GM12878 (cell line): ENCODE data around the gene CABLES1. TPM values are rescaled to one million over a fixed set of nuclear protein-coding genes. Genes with fewer than 3 reads are reported as not detected.

Experiments used
- ATAC-seq: fragments of 200-7000 bp; cut with Tn5 transposase; 3 replicates; pipeline ENCODE4 v1.9.1; 2020; ENCODE audit warnings: mild to moderate bottlenecking, moderate library complexity
- BruUV-seq: library from RNA; stranded (reverse); fragments of 400-500 nt; replicated peaks from 2 replicates; lab custom pipeline; 2021; lab: Mats Ljungman, UMichigan
- CTCF ChIA-PET: fragments of 300-600 bp; sonication (Branson Sonifier 250); formaldehyde crosslinking; extraction: SDS; loops from one replicate; lab custom pipeline; 2021; ENCODE audit warnings: inconsistent platforms; lab: Yijun Ruan, JAX
- POLR2A ChIA-PET: fragments of 350-600 bp; formaldehyde crosslinking; extraction: SDS; loops from one replicate; lab custom pipeline; 2021; ENCODE audit warnings: inconsistent platforms; lab: Charles Lee
- RAD21 ChIA-PET: fragments of 300-600 bp; sonication (Branson Sonifier 250); formaldehyde crosslinking; loops from one replicate; lab custom pipeline; 2023; ENCODE audit warnings: antibody characterized with exemption; ENCODE audit not compliant: unreplicated experiment; lab: Charles Lee
- SMC1A ChIA-PET: fragments of 300-600 bp; sonication (Branson Sonifier 250); formaldehyde crosslinking; loops from one replicate; lab custom pipeline; 2023; ENCODE audit not compliant: unreplicated experiment, uncharacterized antibody; lab: Charles Lee
- DNase-seq: peaks from one replicate; pipeline ENCODE4 v3.0.0-alpha.2; 2011; ENCODE audit warnings: low read depth, low spot score
- FAIRE-seq: peaks from 3 replicates; lab custom pipeline; 2011; peaks lifted over from hg19 to GRCh38; lab: Jason Lieb, UNC
- H2AFZ ChIP-seq: 2 replicates; pipeline ENCODE4 v1.6.0; 2011; ENCODE audit warnings: low read depth, low read length, control low read depth; ENCODE audit not compliant: control insufficient read depth
- H3K27ac ChIP-seq: 2 replicates; pipeline ENCODE4 v1.5.1; 2011; ENCODE audit warnings: control low read depth; ENCODE audit not compliant: control insufficient read depth, insufficient read depth
- H3K27me3 ChIP-seq, 2 experiments: replicated peaks in 1 of 2; 2 replicates each; pipeline versions ENCODE4 v1.6.0 to v1.6.1; 2011; ENCODE audit warnings: low read length in 1 of 2; ENCODE audit not compliant: control insufficient read depth in 2 of 2, insufficient read depth in 2 of 2
- H3K36me3 ChIP-seq, 2 experiments: 2 replicates each; pipeline ENCODE4 v1.5.1; 2011; ENCODE audit warnings: low read length in 1 of 2; ENCODE audit not compliant: control insufficient read depth in 2 of 2, insufficient read depth in 2 of 2
- H3K4me1 ChIP-seq: 2 replicates; pipeline ENCODE4 v1.6.1; 2011; ENCODE audit warnings: mild to moderate bottlenecking, low read length, moderate library complexity, mixed read lengths; ENCODE audit not compliant: control insufficient read depth, insufficient read depth
- H3K4me2 ChIP-seq: 2 replicates; pipeline ENCODE4 v1.6.0; 2011; ENCODE audit warnings: control low read depth; ENCODE audit not compliant: control insufficient read depth, insufficient read depth
- H3K4me3 ChIP-seq: fragments of 200-600 bp; sonication (generic); 2 replicates; pipeline ENCODE4 v1.5.1; 2016
- H3K79me2 ChIP-seq: 2 replicates; pipeline ENCODE4 v1.6.0; 2011; ENCODE audit warnings: low read length; ENCODE audit not compliant: control insufficient read depth, insufficient read depth
- H3K9ac ChIP-seq: 2 replicates; pipeline ENCODE4 v1.8.0; 2011; ENCODE audit warnings: low read length, control low read depth, mixed read lengths; ENCODE audit not compliant: control insufficient read depth, insufficient read depth
- H3K9me3 ChIP-seq: replicated peaks from 3 replicates; pipeline ENCODE4 v1.5.1; 2011; ENCODE audit warnings: mild to moderate bottlenecking, low read length; ENCODE audit not compliant: control insufficient read depth, insufficient read depth
- H4K20me1 ChIP-seq: 2 replicates; pipeline ENCODE4 v1.6.0; 2011; ENCODE audit not compliant: control insufficient read depth, insufficient read depth
- CBX3 ChIP-seq: fragments of 200-600 bp; sonication (generic); IDR thresholded peaks from 2 replicates; pipeline ENCODE4 v1.6.1; 2016; ENCODE audit warnings: low read depth, borderline replicate concordance
- HDGF ChIP-seq: fragments of 450-650 bp; IDR thresholded peaks from 2 replicates; pipeline ENCODE4 v1.6.1; 2016; ENCODE audit warnings: antibody characterized with exemption
- NR2C1 ChIP-seq: fragments of 450-650 bp; IDR thresholded peaks from 2 replicates; pipeline ENCODE4 v1.6.1; 2017; ENCODE audit warnings: antibody characterized with exemption, mild to moderate bottlenecking, moderate library complexity
- PAX8 ChIP-seq: fragments of 450-650 bp; IDR thresholded peaks from 2 replicates; pipeline ENCODE4 v1.6.1; 2017; ENCODE audit warnings: mild to moderate bottlenecking, moderate library complexity
- POLR2A ChIP-seq: IDR thresholded peaks from 2 replicates; pipeline ENCODE4 v1.6.1; 2011; ENCODE audit warnings: low read depth, mild to moderate bottlenecking, low read length
- POLR2AphosphoS2 ChIP-seq: IDR thresholded peaks from 2 replicates; pipeline ENCODE4 v1.6.1; 2011; ENCODE audit warnings: low read depth, mild to moderate bottlenecking, low read length, improper control_type of control experiment, moderate library complexity
- POLR2AphosphoS5 ChIP-seq: IDR thresholded peaks from 2 replicates; pipeline ENCODE4 v1.6.1; 2011; ENCODE audit warnings: mild to moderate bottlenecking, low read length, inconsistent platforms
- RCOR1 ChIP-seq: conservative IDR thresholded peaks from 2 replicates; pipeline ENCODE4 v1.6.1; 2012; ENCODE audit warnings: low read depth, low read length, improper control_type of control experiment
- RUNX3 ChIP-seq: IDR thresholded peaks from 2 replicates; pipeline ENCODE4 v1.6.1; 2012; ENCODE audit warnings: low read length, inconsistent platforms
- SIN3A ChIP-seq: IDR thresholded peaks from 2 replicates; pipeline ENCODE4 v1.6.1; 2012; ENCODE audit warnings: low read depth, low read length, improper control_type of control experiment
- SMAD5 ChIP-seq: IDR thresholded peaks from 2 replicates; pipeline ENCODE4 v1.6.1; 2016; ENCODE audit warnings: antibody characterized with exemption, low read depth
- TARDBP ChIP-seq: IDR thresholded peaks from 2 replicates; pipeline ENCODE4 v1.6.1; 2016; ENCODE audit warnings: borderline replicate concordance
- WGBS: methylation state at CpG from one replicate; pipeline ENCODE4 v1.1.6; 2016; ENCODE audit warnings: low lambda C conversion rate; ENCODE audit not compliant: insufficient replicate concordance, insufficient coverage; ENCODE audit errors: missing lambda C conversion rate; 5-methylcytosine and 5-hydroxymethylcytosine counted together
- in situ Hi-C: fragments of 300-500 bp; cut with MboI; formaldehyde crosslinking; loops from 9 replicates; pipeline ENCODE4 v1.14.3; 2018; ENCODE audit warnings: mixed read lengths
- intact Hi-C: fragments of 100-400 bp; cut with micrococcal nuclease; formaldehyde crosslinking; loops from one replicate; pipeline ENCODE4 v1.14.2; 2022; ENCODE audit not compliant: unreplicated experiment
- polyA plus RNA-seq, 11 experiments: library from polyadenylated mRNA; depleted of rRNA in 4 of 11; unstranded in 6 of 11; stranded (reverse) in 5 of 11; fragments of >200 nt; fragmentation: Nextera tagmentation in 4 of 11; fragmentation: Illumina TruSeq in 1 of 11; extraction: Ambion mirVana in 4 of 11; extraction: Trizol in 1 of 11; gene quantifications; 1 replicate in 1 of 11; 2 replicates in 10 of 11; pipeline versions ENCODE4 v1.2.1 to v1.2.3, GENCODE V29; 2011 to 2016; ENCODE audit warnings: inconsistent platforms in 2 of 11, missing spikeins in 2 of 11, low read depth in 1 of 11
- total RNA-seq, 4 experiments: library from RNA; depleted of rRNA in 3 of 4; stranded (reverse); fragments of >200 nt in 3 of 4; fragmentation: Illumina TruSeq in 1 of 4; extraction: Trizol in 1 of 4; gene quantifications; 2 replicates each; pipeline versions ENCODE4 v1.2.1 to v1.2.3, GENCODE V29; 2013 to 2021

CABLES1 gene
- total and polyA plus RNA-seq, 10 of the 15 experiments (the other 5 are each of a cell fraction or from before 2014, with no cell fraction given): 2.9 to 27.2 (median 8.2) TPM

DNA sequence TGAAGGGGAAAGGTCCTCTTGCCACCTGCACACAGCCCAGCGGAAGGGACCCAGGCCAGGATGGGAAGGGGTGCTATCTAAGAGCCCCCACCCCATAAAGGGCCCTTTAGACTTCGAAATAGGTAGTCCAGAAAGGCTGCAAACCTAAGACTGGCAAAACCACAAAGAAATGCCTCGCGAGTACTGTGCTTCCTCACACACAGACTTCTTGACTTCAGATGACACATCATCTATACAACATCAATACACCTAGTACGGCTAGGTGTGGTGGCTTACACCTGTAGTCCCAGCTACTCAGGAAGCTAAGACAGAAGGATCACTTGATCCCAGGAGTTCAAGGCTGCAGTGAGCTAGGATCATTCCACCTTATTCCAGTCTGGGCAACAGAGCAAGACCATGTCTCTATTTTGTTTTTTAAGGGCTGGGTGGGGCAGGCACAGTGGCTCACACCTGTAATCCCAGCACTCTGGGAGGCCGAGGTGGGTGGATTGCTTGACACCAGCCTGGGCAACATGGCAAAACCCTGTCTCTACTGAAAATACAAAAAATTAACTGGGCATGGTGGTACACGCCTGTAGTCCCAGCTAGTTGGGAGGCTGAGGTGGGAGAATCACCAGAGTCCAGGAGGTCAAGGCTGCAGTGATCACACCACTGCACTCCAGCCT, 125.8 kb downstream of the CABLES1 start:
- ChIA-PET POLR2A (interaction anchor here (0.5 to 1.7 kb wide), 10 partner anchors 12 to 170 kb away, joined by 3 to 5 read pairs (median 4); no protein-coding TSS in a partner anchor), CTCF (interaction anchor here (1.2 to 3.6 kb wide), 4 partner anchors 33 to 151 kb away, joined by 5 to 16 read pairs (median 10); no protein-coding TSS in a partner anchor), SMC1A (interaction anchor here (0.6 to 4.5 kb wide), 18 partner anchors 8 to 328 kb away, joined by 3 to 23 read pairs (median 4); partner anchors contain the start of gene RBBP8), RAD21 (interaction anchor here (0.9 to 3.3 kb wide), 12 partner anchors 11 to 151 kb away, joined by 3 to 23 read pairs (median 6); partner anchors contain the start of gene CABLES1)
- 77% methylated on average over 7 of the region's 7 CpGs for WGBS
- no peak overlapping the region for H3K9ac ChIP-seq
- in situ Hi-C loops (no loop called here), intact Hi-C loops (no loop called here)
- H2AFZ ChIP-seq: no peak overlapping the region; the same call in 1 of the 2 replicates
- peaks cover 22% of the 10 kb centered on the region for H3K4me1 ChIP-seq
- no peak overlapping the region for H3K4me3 ChIP-seq
- TF ChIP-seq CBX3 (no peak), POLR2AphosphoS2 (no peak), HDGF (no peak), RCOR1 (no peak), TARDBP (no peak), POLR2A (no peak), NR2C1 (no peak), RUNX3 (peak; percentile 63), SMAD5 (no peak), PAX8 (no peak), SIN3A (no peak), POLR2AphosphoS5 (0 out of 2 replicates have a peak, but pooled peaks have one; percentile 3)
- no TSS peak for BruUV-seq
- DNase-seq: no peak
- H3K79me2 ChIP-seq: no peaks in the 10 kb centered on the region
- peak; percentile 11; the same call in 1 of the 3 replicates for ATAC-seq
- no peak overlapping the region for H3K4me2 ChIP-seq
- H3K27ac ChIP-seq: no peak overlapping the region
- no peak for FAIRE-seq
- no peaks in the 10 kb centered on the region for H3K27me3 ChIP-seq
- H4K20me1 ChIP-seq: no peaks in the 10 kb centered on the region
- H3K9me3 ChIP-seq: no peaks in the 10 kb centered on the region
- H3K36me3 ChIP-seq: peaks cover 0 to 2% of the 10 kb centered on the region in 2 experiments; a peak in 3 of 4 replicates
